ENCODE data around the gene TSNAXIP1. TPM values are rescaled to one million over a fixed set of nuclear protein-coding genes. Genes with fewer than 3 reads are reported as not detected.

The TSNAXIP1 gene
- total and polyA plus RNA-seq, 12 donors: 0.15 to 1.2 (median 0.56) TPM

DNA sequence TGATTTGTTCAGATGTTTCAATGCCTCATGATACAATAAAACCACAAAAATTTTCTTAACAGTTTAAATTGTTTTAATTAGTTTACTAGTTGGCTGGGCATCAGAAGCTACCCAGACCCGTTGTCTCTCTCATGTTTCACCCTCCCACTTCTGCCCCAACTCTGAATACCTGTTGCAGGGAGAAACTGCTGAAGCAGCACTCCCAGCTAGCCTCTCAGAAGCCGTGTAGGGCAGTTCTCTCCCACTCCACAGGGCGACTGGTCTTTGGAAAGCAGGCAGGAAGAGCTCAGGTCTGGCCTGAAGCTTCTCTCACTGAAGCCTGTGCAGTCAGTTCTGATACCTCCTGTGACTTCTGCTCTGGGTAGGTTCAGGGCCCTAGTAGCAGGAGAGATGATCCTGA lies 64.6 kb downstream of the TSNAXIP1 start:
- ATAC-seq (no peak), DNase-seq (no peak)
- intact Hi-C loops (cut with DNase I): loop anchor here in 1 of 10 donors (2.0 kb wide), 1 partner anchor 56 kb away; no protein-coding TSS in a partner anchor
- Histone ChIP-seq H3K27ac (peak overlapping the region in 1 of 10 donors; percentile 92), H3K4me1 (peaks cover 17 to 36% (median 31%) of the 10 kb centered on the region in 9 donors), H3K27me3 (no peaks in the 10 kb centered on the region), H3K36me3 (peaks cover 0 to 68% (median 47%) of the 10 kb centered on the region in 9 donors), H3K9me3 (no peaks in the 10 kb centered on the region), H3K4me3 (no peak overlapping the region)
- WGBS, 2 donors: 79 to 82% methylated on average over 3 of the region's 3 CpGs
- no peak for TF ChIP-seq CTCF (IDR thresholded peaks at IDR 0.05)

DNA sequence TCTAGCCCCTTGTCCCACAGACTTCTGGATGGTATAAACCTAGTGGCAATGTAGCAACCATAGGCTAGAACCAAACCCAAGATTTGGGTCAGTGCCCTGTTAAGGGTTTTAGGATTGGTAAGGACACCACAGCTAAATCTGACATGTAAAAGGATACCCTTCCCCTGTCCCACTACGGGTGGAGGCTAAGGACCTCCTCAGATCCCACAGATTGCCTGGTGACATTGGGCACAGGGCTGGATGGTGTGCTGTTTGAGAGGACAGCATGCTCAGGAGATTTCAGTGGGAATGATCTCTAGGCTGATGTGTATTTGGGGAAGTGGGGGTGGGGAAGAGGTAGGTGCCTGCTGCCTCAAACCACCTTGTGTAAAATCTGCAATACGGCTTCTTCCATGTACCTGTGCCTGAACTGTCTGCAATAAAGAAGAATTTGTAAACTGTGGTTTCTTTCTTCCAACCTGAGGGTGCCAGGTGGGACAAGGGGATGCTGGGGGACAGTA lies 65.5 kb downstream of the TSNAXIP1 start:
- intact Hi-C loops (cut with DNase I): loop anchor here in 2 of 10 donors (2.0 kb wide), 2 partner anchors 25 to 29 kb away; partner anchors contain the start of genes CENPT (in 1 of the 2), NUTF2 (in 1 of the 2) and THAP11 (in 1 of the 2)
- H3K27ac ChIP-seq: peak overlapping the region in 9 of 10 donors; percentile 64 to 93 (median 90)
- peak overlapping the region in 8 of 10 donors; percentile 89 to 100 (median 97) for H3K4me3 ChIP-seq
- no peaks in the 10 kb centered on the region for H3K27me3 ChIP-seq
- ATAC-seq: peak in 2 of 8 donors; percentile 2 to 3
- H3K4me1 ChIP-seq: peaks cover 17 to 41% (median 31%) of the 10 kb centered on the region in 9 donors
- WGBS, 2 donors: 69% methylated on average over 2 of the region's 2 CpGs
- no peaks in the 10 kb centered on the region for H3K9me3 ChIP-seq
- no peak for DNase-seq
- no peak for TF ChIP-seq CTCF (IDR thresholded peaks at IDR 0.05)
- peaks cover 0 to 68% (median 46%) of the 10 kb centered on the region in 9 donors for H3K36me3 ChIP-seq

DNA sequence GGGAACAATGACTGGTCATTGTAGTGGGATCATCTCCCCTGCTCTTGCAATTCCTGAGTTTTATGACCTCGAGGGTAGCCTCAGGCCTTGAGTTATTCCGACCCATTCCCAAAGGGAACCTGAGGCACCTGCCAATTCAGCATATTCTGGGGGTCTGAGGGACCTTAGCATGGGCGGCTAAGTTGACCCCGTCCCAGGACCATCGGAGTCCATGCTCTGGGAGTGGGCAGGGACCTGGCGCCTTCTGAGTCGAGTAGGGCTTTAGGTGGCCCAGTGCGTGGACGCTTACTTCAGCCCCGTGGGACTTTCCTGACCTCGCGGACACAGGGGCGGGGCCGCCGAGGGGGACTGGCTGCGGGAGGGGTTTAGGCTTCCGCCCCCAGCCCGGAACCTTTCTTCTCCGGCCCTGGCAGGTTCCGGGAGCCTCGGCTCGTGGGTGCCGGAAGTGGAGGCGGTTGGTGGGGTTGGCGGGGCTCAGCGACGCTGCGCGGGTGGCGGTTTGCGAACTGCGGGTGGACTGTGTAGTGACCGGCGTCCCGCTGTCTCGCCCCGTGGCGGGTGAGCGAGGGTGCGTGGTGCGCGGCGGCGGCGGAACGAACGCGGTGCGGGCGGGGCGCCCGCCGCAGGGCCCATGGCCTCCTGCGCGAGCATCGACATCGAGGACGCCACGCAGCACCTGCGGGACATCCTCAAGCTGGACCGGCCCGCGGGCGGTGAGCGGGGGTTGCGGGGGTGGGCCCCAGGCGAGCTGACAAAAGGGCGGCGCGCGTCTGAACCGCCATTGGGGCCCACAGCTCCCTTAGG lies 66.1 kb downstream of the TSNAXIP1 start, which contains the start of gene EDC4:
EDC4 (plus strand) TSS at position 422 of the 804 bp plus-strand sequence; CDS start at position 632, 210 bp downstream.
- TF ChIP-seq CTCF (IDR thresholded peaks at IDR 0.05): peak in 1 of 9 donors; percentile 9
- H3K36me3 ChIP-seq: peaks cover under 1 to 68% (median 46%) of the 10 kb centered on the region in 9 donors
- ATAC-seq (peak; percentile 91 to 95 (median 93)), DNase-seq (peak; percentile 89 to 90)
- no peaks in the 10 kb centered on the region for H3K9me3 ChIP-seq
- no peaks in the 10 kb centered on the region for H3K27me3 ChIP-seq
- H3K27ac ChIP-seq: peak within 1 kb of the TSS; percentile 43 to 93 (median 90)
- peak within 1 kb of the TSS; percentile 79 to 100 (median 97) for H3K4me3 ChIP-seq
- peaks cover 17 to 41% (median 31%) of the 10 kb centered on the region in 9 donors for H3K4me1 ChIP-seq
- WGBS, 2 donors: 2% methylated on average over 71 to 72 of the region's 72 CpGs
- intact Hi-C loops (cut with DNase I): loop anchor here in 2 of 10 donors (2.0 kb wide), 2 partner anchors 26 to 30 kb away; partner anchors contain the start of genes CENPT (in 1 of the 2), NUTF2 (in 1 of the 2) and THAP11 (in 1 of the 2)
